GM21576 (cell line): ENCODE measurements around the gene ARL15.

ENCODE experiments used
- ATAC-seq: cut with Tn5 transposase; IDR thresholded peaks from one replicate; pipeline ENCODE4 v1.9.1; 2021; ENCODE audit warnings: mild to moderate bottlenecking, moderate library complexity; ENCODE audit not compliant: unreplicated experiment

Gene ARL15

GRCh38 chr5:54288568-54289217, 21.7 kb downstream of the ARL15 start:
- no peak for ATAC-seq

- no peak for ATAC-seq
These were observed 24.7 kb downstream of the ARL15 start for GRCh38 chr5:54285686-54286085.

GRCh38 chr5:54284586-54284985, 25.8 kb downstream of the ARL15 start:
- no peak for ATAC-seq

- no peak for ATAC-seq
These were observed 27.5 kb downstream of the ARL15 start for GRCh38 chr5:54282876-54283275.

- ATAC-seq, result no peak
These were observed 28.2 kb downstream of the ARL15 start for GRCh38 chr5:54281960-54282692.

GRCh38 chr5:54279960-54280359, 30.4 kb downstream of the ARL15 start:
- no peak for ATAC-seq

GRCh38 chr5:54278979-54279717, 31.2 kb downstream of the ARL15 start:
- no peak for ATAC-seq

- no peak for ATAC-seq
These were observed 32.1 kb downstream of the ARL15 start for GRCh38 chr5:54278036-54278830.

- ATAC-seq, result no peak
These were observed 34.3 kb downstream of the ARL15 start for GRCh38 chr5:54276048-54276447.

GRCh38 chr5:54275361-54275760, 35.0 kb downstream of the ARL15 start:
- ATAC-seq, result no peak

GRCh38 chr5:54274944-54275343, 35.4 kb downstream of the ARL15 start:
- ATAC-seq, result no peak

- no peak for ATAC-seq
These were observed 36.7 kb downstream of the ARL15 start for GRCh38 chr5:54273715-54274114.

- ATAC-seq, result no peak
These were observed 37.6 kb downstream of the ARL15 start for GRCh38 chr5:54272746-54273145.

- ATAC-seq, result no peak
These were observed 40.0 kb downstream of the ARL15 start for GRCh38 chr5:54270326-54270725.

GRCh38 chr5:54264574-54264973, 45.8 kb downstream of the ARL15 start:
- ATAC-seq, result no peak

- ATAC-seq, result no peak
These were observed 46.9 kb downstream of the ARL15 start for GRCh38 chr5:54263447-54263846.

- no peak for ATAC-seq
These were observed 48.8 kb downstream of the ARL15 start for GRCh38 chr5:54261596-54261995.

- no peak for ATAC-seq
These were observed 50.4 kb downstream of the ARL15 start for GRCh38 chr5:54259981-54260380.

GRCh38 chr5:54259090-54259489, 51.3 kb downstream of the ARL15 start:
- ATAC-seq, result no peak

- ATAC-seq, result no peak
These were observed 52.8 kb downstream of the ARL15 start for GRCh38 chr5:54257366-54258118.
